ENCODE results near the gene TTC6. TPM values are rescaled to one million over a fixed set of nuclear protein-coding genes. Genes with fewer than 3 reads are reported as not detected.
A peak's percentile ranks its signal among the peaks of the same experiment; 100 is the strongest.

TTC6 gene
- total RNA-seq, 2 donors from 2014 or later: 8.1 to 11.0 TPM

DNA sequence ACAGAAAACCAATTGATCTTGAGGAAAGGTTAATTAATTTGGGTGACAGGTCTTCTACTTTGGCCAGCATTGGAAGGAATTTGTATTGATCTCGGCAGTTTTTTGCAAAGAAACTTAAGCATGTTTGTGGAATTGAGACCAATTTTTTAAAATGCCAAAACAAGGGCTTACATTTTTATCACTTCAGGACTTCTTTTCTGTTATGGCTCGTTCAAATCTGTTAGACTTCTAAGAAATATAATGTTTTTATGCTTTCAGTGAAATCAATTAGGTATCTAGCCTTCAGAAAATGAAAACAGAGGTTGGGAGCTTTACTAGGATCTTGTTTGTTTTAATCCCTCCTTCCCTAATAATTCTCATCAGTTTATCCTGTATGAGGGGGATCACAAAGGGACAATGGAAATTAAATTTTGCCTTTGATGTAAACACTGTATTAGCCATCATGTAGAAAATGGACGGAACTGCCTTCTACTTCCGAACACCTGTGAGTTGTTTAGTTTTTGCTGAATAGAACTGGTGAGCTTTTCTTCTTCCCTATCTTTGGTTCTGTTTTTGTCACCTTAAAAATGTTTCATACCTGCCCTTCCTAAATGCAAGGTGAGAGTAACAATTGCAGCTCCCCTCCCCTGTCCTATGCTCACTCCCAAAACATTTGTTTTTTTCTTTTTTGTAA is 8.2 kb upstream of the TTC6 start:
- Mint-ChIP-seq H3K27me3 (ENCODE audit: insufficient read depth) (peaks cover 76% of the 10 kb centered on the region), H3K9me3 (no peaks in the 10 kb centered on the region), H3K4me1 (peaks cover 48% of the 10 kb centered on the region), H3K4me3 (peak overlapping the region; percentile 69), H3K27ac (peak overlapping the region; percentile 93), H3K36me3 (ENCODE audit: low read depth) (peaks cover 19% of the 10 kb centered on the region)
- H3K27ac ChIP-seq (ENCODE audit: low read depth, low read length): no peak overlapping the region
- no peaks in the 10 kb centered on the region for H3K9me3 ChIP-seq (ENCODE audit: control insufficient read depth, low read length)
- H3K4me3 ChIP-seq (ENCODE audit: low read length): peak overlapping the region; percentile 75
- DNase-seq: no peak
- no peaks in the 10 kb centered on the region for H3K36me3 ChIP-seq (ENCODE audit: control insufficient read depth, insufficient read depth, low read length)
- peaks cover 10% of the 10 kb centered on the region for H3K4me1 ChIP-seq (ENCODE audit: control insufficient read depth, insufficient read depth, low read length)
- H3K27me3 ChIP-seq (ENCODE audit: control insufficient read depth, insufficient read depth, low read length, poor library complexity, severe bottlenecking): peaks cover 92% of the 10 kb centered on the region
- whole genome bisulfite sequencing, 2 experiments (ENCODE audit: insufficient coverage in 1 of 2, insufficient read length in 1 of 2): 9 to 20% methylated on average over 3 to 4 of the region's 4 CpGs
- TF ChIP-seq, protein P1, sequence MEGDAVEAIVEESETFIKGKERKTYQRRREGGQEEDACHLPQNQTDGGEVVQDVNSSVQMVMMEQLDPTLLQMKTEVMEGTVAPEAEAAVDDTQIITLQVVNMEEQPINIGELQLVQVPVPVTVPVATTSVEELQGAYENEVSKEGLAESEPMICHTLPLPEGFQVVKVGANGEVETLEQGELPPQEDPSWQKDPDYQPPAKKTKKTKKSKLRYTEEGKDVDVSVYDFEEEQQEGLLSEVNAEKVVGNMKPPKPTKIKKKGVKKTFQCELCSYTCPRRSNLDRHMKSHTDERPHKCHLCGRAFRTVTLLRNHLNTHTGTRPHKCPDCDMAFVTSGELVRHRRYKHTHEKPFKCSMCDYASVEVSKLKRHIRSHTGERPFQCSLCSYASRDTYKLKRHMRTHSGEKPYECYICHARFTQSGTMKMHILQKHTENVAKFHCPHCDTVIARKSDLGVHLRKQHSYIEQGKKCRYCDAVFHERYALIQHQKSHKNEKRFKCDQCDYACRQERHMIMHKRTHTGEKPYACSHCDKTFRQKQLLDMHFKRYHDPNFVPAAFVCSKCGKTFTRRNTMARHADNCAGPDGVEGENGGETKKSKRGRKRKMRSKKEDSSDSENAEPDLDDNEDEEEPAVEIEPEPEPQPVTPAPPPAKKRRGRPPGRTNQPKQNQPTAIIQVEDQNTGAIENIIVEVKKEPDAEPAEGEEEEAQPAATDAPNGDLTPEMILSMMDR (conservative IDR thresholded peaks at IDR 0.05): no peak
- H3K9ac ChIP-seq (ENCODE audit: extremely low read depth, low read length, poor library complexity, severe bottlenecking): peak overlapping the region; percentile 67

DNA sequence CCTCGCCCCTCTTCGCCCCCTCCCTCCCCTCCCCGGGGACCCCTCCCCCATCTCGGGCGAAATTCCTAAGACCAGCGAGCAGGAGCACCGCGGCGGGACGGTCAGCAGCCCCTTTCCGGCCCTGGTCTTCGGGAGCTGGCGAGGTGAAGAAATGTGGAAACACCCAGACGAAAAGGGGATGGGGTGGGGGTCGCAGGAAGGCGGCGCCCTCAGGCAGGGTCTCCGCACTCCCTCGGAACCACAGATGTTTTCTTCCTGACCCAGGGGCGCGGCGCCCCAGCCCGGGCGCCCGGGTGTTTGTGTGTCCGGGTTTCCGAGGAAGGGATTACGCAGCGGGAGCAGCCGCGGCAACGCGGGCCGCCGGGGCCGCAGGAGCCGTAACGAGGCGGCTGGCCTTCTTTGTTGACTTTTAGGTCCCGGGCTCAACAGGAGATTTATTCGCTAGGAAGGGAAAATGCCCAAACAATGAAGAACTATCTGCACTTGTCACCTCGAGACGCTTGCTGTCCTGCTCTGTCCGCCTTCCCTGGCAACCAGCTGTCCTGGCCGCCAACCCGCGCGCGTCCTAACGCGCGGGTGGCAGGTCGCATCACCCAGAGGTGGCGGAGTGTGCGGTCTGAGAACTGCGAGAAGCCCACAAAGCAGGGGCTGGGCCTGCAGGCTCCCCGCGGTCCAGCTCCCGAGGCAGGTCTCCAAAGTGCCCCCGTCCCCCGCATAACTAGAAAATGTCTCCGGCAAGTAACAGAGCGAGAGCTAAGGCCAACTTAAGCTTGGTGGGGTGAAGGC is 7.4 kb upstream of the TTC6 start:
- Histone ChIP-seq H3K9ac (ENCODE audit: extremely low read depth, low read length, poor library complexity, severe bottlenecking) (peak overlapping the region; percentile 67), H3K27ac (ENCODE audit: low read depth, low read length) (no peak overlapping the region), H3K9me3 (ENCODE audit: control insufficient read depth, low read length) (no peaks in the 10 kb centered on the region), H3K4me3 (ENCODE audit: low read length) (peak overlapping the region; percentile 75), H3K27me3 (ENCODE audit: control insufficient read depth, insufficient read depth, low read length, poor library complexity, severe bottlenecking) (peaks cover 92% of the 10 kb centered on the region), H3K36me3 (ENCODE audit: control insufficient read depth, insufficient read depth, low read length) (no peaks in the 10 kb centered on the region), H3K4me1 (ENCODE audit: control insufficient read depth, insufficient read depth, low read length) (peaks cover 10% of the 10 kb centered on the region)
- no peaks in the 10 kb centered on the region for H3K9me3 Mint-ChIP-seq
- peak overlapping the region; percentile 93 for H3K27ac Mint-ChIP-seq
- H3K36me3 Mint-ChIP-seq (ENCODE audit: low read depth): peaks cover 19% of the 10 kb centered on the region
- DNase-seq: peak; percentile 87
- TF ChIP-seq, protein P1 (conservative IDR thresholded peaks at IDR 0.05): no peak
- H3K4me3 Mint-ChIP-seq: peak overlapping the region; percentile 69
- peaks cover 55% of the 10 kb centered on the region for H3K4me1 Mint-ChIP-seq
- H3K27me3 Mint-ChIP-seq (ENCODE audit: insufficient read depth): peaks cover 78% of the 10 kb centered on the region
- WGBS, 2 experiments (ENCODE audit: insufficient coverage in 1 of 2, insufficient read length in 1 of 2): 0 to 1% methylated on average over 20 to 63 of the region's 63 CpGs

DNA sequence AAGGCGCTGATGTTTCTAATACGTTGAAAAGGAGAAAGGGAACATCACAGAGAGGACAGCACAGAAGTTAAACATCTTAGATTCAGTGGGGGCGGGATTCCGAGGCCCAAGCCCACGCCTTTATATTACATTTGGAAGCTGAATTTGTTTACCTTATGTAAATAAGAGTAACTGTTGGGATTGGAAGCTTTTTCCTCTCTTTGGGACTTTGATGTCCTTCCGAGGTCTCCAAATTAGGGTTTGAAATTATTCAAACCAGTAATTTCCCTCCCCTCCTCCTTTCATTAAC is 6.8 kb upstream of the TTC6 start:
- Mint-ChIP-seq H3K27me3 (ENCODE audit: insufficient read depth) (peaks cover 78% of the 10 kb centered on the region), H3K9me3 (no peaks in the 10 kb centered on the region), H3K4me3 (peak overlapping the region; percentile 69), H3K27ac (peak overlapping the region; percentile 93), H3K4me1 (peaks cover 55% of the 10 kb centered on the region), H3K36me3 (ENCODE audit: low read depth) (peaks cover 19% of the 10 kb centered on the region)
- Histone ChIP-seq H3K9ac (ENCODE audit: extremely low read depth, low read length, poor library complexity, severe bottlenecking) (peak overlapping the region; percentile 67), H3K27ac (ENCODE audit: low read depth, low read length) (no peak overlapping the region), H3K27me3 (ENCODE audit: control insufficient read depth, insufficient read depth, low read length, poor library complexity, severe bottlenecking) (peaks cover 92% of the 10 kb centered on the region), H3K36me3 (ENCODE audit: control insufficient read depth, insufficient read depth, low read length) (no peaks in the 10 kb centered on the region), H3K9me3 (ENCODE audit: control insufficient read depth, low read length) (no peaks in the 10 kb centered on the region), H3K4me3 (ENCODE audit: low read length) (peak overlapping the region; percentile 75), H3K4me1 (ENCODE audit: control insufficient read depth, insufficient read depth, low read length) (peaks cover 10% of the 10 kb centered on the region)
- no peak for DNase-seq
- TF ChIP-seq, protein P1 (conservative IDR thresholded peaks at IDR 0.05): no peak
- WGBS, 2 experiments (ENCODE audit: insufficient coverage in 1 of 2, insufficient read length in 1 of 2): 0 to 2% methylated on average over 2 to 5 of the region's 6 CpGs

Data from endodermal cell (in vitro differentiated cells).